Activated naive CD8-positive, alpha-beta T cell treated with anti-CD3 and anti-CD28 coated beads for 36 hours (primary cell): ENCODE results near the gene ATP2B1. TPM values are rescaled to one million over a fixed set of nuclear protein-coding genes. Genes with fewer than 3 reads are reported as not detected.
A peak's percentile ranks its signal among the peaks of the same experiment; 100 is the strongest.

Experiments
- DNase-seq: peaks from one replicate; pipeline ENCODE4 v3.0.0; 2021
- H3K27ac Mint-ChIP-seq: one replicate; pipeline ENCODE4 v1.8.0; 2022; ENCODE audit warnings: mild to moderate bottlenecking, moderate library complexity, mixed read lengths
- H3K27me3 Mint-ChIP-seq: one replicate; pipeline ENCODE4 v1.8.0; 2022; ENCODE audit warnings: mild to moderate bottlenecking, mixed read lengths
- H3K36me3 Mint-ChIP-seq: one replicate; pipeline ENCODE4 v1.8.0; 2021; ENCODE audit warnings: mild to moderate bottlenecking, mixed read lengths
- H3K4me1 Mint-ChIP-seq: one replicate; pipeline ENCODE4 v1.8.0; 2021; ENCODE audit warnings: mixed read lengths
- H3K4me3 Mint-ChIP-seq: one replicate; pipeline ENCODE4 v1.8.0; 2022; ENCODE audit warnings: mild to moderate bottlenecking, moderate library complexity, mixed read lengths
- H3K9me3 Mint-ChIP-seq: one replicate; pipeline ENCODE4 v1.8.0; 2022; ENCODE audit warnings: mixed read lengths
- total RNA-seq, 2 experiments: library from RNA; stranded (reverse); gene quantifications; one replicate each; pipeline ENCODE4 v1.2.3, GENCODE V29; 2021

Gene ATP2B1
- total RNA-seq, 2 experiments from 2014 or later = 25.7 to 27.7 TPM

DNA sequence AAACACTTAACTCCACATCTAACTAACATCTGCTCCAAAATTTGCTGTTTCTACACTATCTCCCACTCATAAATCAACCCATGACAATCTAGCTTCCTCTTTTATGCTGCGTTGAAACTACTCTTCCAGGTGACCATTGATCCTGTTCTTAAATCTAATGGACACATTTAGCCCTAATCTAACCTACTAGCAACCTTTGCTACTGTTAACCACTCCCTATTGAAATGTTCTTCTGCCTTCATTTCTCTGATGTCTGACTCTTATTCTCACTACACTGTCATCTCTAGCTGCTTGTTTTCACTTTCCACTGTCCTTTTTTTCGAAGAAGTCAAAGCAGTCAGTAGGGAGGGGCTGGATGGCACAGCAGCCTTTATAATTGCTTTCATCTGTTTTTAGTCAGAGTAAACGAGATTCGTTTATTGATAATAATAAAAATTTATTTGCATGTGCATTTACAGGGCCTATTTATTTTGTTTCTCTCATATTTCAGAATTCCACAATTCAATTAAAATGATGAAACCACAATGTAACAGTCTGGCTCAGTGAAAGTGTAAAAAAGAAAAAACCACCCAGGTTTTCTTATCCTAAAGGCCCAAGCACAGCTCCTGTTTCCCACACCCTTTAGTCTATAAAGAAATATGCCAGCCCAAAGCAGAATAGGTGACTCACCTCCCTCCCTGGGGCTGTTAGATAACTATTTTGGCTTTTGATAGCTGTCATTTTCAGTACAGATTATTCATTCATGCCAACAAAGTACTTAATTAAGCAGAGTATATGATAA lies 44.9 kb downstream of the ATP2B1 start:
- Mint-ChIP-seq H3K4me1 (peaks cover 66% of the 10 kb centered on the region), H3K27me3 (no peaks in the 10 kb centered on the region), H3K27ac (peak overlapping the region; percentile 22), H3K4me3 (peak overlapping the region; percentile 7), H3K9me3 (no peaks in the 10 kb centered on the region), H3K36me3 (peaks cover 29% of the 10 kb centered on the region)
- no peak for DNase-seq

DNA sequence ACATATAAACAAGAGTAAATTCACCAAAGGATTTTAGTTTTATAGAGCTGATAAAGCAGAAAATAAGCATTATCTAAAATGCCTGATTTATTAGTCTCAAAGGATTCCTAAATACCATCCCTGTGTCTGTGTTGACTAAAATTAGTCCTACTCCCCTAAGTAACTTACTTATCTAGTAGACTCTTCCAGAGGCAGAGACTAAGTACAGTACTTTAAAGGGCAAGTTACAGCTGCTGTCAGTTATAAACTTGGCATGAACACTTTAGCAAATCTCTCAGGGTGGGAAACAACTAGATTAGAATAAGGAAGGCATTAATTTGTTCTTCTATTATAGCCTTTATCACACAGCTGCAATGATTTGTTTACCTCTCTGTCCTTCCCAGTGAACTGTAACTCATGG lies 46.0 kb downstream of the ATP2B1 start:
- no peak for DNase-seq
- Mint-ChIP-seq H3K4me1 (peaks cover 65% of the 10 kb centered on the region), H3K27me3 (no peaks in the 10 kb centered on the region), H3K9me3 (no peaks in the 10 kb centered on the region), H3K27ac (no peak overlapping the region), H3K4me3 (no peak overlapping the region), H3K36me3 (peaks cover 23% of the 10 kb centered on the region)

DNA sequence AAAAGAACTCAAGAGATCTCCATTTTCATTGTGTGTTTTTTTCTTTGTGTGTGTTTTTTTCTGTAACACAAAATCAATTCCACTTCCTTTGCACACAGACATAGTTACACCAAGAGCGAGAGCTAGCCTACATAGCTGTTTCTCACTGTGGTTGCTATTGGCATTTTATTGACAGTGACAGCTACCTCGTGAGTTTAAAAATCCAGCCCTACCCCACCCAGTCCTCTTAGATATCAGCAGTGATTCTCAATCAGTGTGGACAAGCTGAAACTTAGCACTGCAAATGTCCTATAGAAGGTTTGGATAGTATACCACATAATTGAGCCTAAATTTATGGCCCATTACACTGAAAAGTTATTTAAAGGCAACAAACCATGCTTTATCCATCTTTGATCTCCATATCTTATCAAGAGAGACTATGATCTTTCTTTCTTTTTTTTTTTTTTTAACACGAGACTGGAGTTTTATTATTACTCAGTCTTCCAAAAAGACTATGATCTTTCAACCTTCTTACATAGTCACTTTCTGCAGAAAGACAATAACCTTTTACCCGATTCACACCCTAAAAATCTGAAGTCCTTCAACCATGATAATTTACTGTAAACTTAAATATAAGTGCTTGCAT lies 46.8 kb downstream of the ATP2B1 start:
- DNase-seq = no peak
- Mint-ChIP-seq H3K36me3 (peaks cover 15% of the 10 kb centered on the region), H3K4me3 (peak overlapping the region; percentile 27), H3K9me3 (no peaks in the 10 kb centered on the region), H3K27ac (no peak overlapping the region), H3K4me1 (peaks cover 63% of the 10 kb centered on the region), H3K27me3 (no peaks in the 10 kb centered on the region)

- H3K27me3 Mint-ChIP-seq = no peaks in the 10 kb centered on the region
- peaks cover 44% of the 10 kb centered on the region for H3K4me1 Mint-ChIP-seq
- H3K36me3 Mint-ChIP-seq = peaks cover 30% of the 10 kb centered on the region
- H3K9me3 Mint-ChIP-seq = no peaks in the 10 kb centered on the region
- no peak overlapping the region for H3K4me3 Mint-ChIP-seq
- no peak overlapping the region for H3K27ac Mint-ChIP-seq
- no peak for DNase-seq
These were observed 50.9 kb downstream of the ATP2B1 start for GRCh38 chr12:89657739-89658138.

DNA sequence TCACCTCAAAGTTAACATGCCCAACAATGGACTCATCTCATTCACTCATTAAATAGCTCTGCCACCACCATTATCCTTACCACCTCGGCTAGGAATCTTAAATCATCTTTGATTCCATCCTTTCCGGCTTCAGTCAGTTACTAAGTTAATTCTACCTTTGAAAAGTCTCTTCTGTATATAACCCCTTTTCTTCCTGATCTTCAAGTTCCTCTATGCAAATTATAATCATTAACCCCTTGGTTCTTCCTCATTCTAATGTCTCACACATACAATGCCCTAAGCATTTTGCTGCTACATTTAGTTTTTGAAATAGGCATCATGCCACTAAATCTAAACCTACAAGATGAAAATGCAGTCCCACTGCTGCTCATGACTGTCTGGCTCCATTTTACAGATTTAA lies 51.6 kb downstream of the ATP2B1 start:
- peaks cover 35% of the 10 kb centered on the region for H3K36me3 Mint-ChIP-seq
- no peak for DNase-seq
- no peak overlapping the region for H3K4me3 Mint-ChIP-seq
- no peaks in the 10 kb centered on the region for H3K27me3 Mint-ChIP-seq
- H3K27ac Mint-ChIP-seq = no peak overlapping the region
- H3K9me3 Mint-ChIP-seq = no peaks in the 10 kb centered on the region
- peaks cover 38% of the 10 kb centered on the region for H3K4me1 Mint-ChIP-seq

DNA sequence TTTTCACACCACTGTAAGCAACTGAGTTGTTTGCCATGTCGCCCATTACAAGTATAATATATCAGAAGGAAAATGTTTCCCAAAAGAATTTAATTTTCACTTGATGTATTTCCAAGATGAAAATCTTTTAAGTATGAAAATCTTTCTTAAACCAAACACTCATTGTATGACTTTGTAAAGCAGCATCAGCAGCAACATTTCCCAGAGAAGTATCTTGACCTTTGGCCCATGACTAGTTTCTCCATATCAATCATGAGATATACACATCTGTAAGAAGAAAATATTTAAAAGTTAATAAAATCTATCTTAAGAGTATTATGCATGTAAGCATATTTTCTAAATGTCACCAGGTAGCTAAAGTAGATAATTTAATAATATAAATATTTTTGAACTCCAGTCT lies 52.8 kb downstream of the ATP2B1 start:
- Mint-ChIP-seq H3K9me3 (peaks cover 2% of the 10 kb centered on the region), H3K36me3 (peaks cover 46% of the 10 kb centered on the region), H3K4me3 (no peak overlapping the region), H3K27ac (no peak overlapping the region), H3K4me1 (peaks cover 32% of the 10 kb centered on the region), H3K27me3 (no peaks in the 10 kb centered on the region)
- no peak for DNase-seq

- H3K4me3 Mint-ChIP-seq = no peak overlapping the region
These were observed 57.4 kb downstream of the ATP2B1 start for GRCh38 chr12:89651192-89651591.

DNA sequence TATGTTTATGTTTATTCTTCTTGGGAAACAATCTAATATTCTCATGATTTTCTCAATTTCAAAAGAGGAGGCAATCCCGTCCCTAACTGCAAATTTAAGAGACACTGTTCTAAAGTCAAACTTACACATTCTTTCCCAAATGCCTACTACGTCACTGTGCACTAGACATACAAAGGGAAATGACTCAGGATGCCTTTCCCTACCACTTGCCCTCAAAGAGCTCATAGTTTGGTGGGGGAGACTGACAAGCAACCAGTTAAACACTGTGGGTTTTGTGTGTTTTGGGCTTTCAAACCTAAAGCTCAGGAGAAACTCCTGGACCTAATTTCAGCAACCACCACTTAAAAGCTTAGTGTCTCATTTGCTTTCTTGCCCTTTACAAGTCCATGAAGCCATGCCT lies 58.4 kb downstream of the ATP2B1 start:
- DNase-seq = no peak
- Mint-ChIP-seq H3K4me1 (peaks cover 26% of the 10 kb centered on the region), H3K36me3 (peaks cover 66% of the 10 kb centered on the region), H3K9me3 (peaks cover 12% of the 10 kb centered on the region), H3K27ac (no peak overlapping the region), H3K27me3 (no peaks in the 10 kb centered on the region), H3K4me3 (no peak overlapping the region)

More at GRCh38 chr12:89651192-89651591, 57.4 kb downstream of the ATP2B1 start:
- Mint-ChIP-seq H3K27ac (no peak overlapping the region), H3K4me1 (peaks cover 23% of the 10 kb centered on the region), H3K27me3 (no peaks in the 10 kb centered on the region), H3K36me3 (peaks cover 62% of the 10 kb centered on the region), H3K9me3 (peaks cover 12% of the 10 kb centered on the region)
- no peak for DNase-seq

GRCh38 chr12:89649820-89650219 lies 58.8 kb downstream of the ATP2B1 start:
- no peak for DNase-seq
- no peak overlapping the region for H3K27ac Mint-ChIP-seq
- H3K4me3 Mint-ChIP-seq = no peak overlapping the region
- peaks cover 26% of the 10 kb centered on the region for H3K4me1 Mint-ChIP-seq
- H3K36me3 Mint-ChIP-seq = peaks cover 62% of the 10 kb centered on the region
- H3K9me3 Mint-ChIP-seq = peaks cover 12% of the 10 kb centered on the region
- no peaks in the 10 kb centered on the region for H3K27me3 Mint-ChIP-seq

- peaks cover 61% of the 10 kb centered on the region for H3K36me3 Mint-ChIP-seq
- H3K27me3 Mint-ChIP-seq = no peaks in the 10 kb centered on the region
These were observed 59.5 kb downstream of the ATP2B1 start for GRCh38 chr12:89649139-89649538.

DNA sequence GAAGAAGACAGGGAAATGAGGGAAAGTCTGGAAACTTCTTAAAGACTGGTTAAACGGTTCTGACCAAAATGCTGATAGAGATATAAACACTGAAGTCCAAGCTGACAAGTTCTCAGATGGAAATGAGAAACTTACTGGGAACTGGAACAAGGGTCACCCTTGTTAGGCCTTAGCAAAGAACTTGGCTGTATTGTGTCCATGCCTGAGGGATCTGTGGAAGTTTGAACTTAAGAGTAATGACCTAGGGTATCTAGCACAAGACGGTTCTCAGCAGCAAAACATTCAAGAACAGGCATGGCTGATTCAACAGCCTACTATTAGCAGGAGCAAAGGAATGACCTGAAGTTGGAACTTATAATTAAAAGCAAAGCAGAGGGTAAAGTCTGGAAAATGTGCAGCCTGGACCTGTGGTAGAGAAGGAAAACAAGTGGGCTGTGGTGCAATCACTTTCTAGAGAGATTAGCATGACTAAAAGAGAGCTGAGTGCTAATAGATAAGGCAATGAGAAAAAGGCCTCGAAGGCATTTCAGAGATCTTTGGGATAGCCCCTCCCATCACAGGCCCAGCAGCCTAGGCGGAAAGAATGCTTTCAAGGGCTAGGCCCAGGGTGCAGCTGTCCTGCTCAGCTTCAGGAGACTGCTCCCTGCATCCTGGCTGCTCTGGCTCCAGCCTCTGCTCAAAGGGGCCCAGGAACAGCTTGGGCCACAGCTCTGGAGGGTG lies 60.3 kb downstream of the ATP2B1 start:
- Mint-ChIP-seq H3K4me1 (peaks cover 34% of the 10 kb centered on the region), H3K4me3 (no peak overlapping the region), H3K36me3 (peaks cover 57% of the 10 kb centered on the region), H3K27me3 (no peaks in the 10 kb centered on the region), H3K27ac (no peak overlapping the region), H3K9me3 (peaks cover 12% of the 10 kb centered on the region)
- no peak for DNase-seq

More at GRCh38 chr12:89649139-89649538, 59.5 kb downstream of the ATP2B1 start:
- Mint-ChIP-seq H3K9me3 (peaks cover 12% of the 10 kb centered on the region), H3K4me1 (peaks cover 31% of the 10 kb centered on the region), H3K27ac (no peak overlapping the region), H3K4me3 (no peak overlapping the region)
- DNase-seq = no peak

DNA sequence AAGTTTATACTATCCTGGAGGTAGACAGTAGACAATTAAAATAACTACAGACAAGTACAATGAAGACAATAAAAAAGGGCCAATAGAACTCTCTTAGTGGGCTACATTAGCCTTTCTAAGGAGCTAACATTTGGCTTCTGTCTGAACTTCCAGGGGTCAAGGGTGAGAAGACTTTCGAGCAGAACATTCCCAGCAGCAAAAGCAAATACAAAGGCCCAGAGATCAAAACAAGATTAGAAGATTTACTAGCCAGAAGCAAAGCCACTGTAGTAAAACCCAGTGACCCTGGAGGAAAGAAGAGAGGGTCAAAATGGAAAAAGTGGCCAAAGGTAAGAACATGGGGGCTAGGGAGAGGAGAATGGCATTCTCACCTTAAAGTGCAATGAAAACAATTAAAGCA lies 63.2 kb downstream of the ATP2B1 start:
- peaks cover 50% of the 10 kb centered on the region for H3K36me3 Mint-ChIP-seq
- H3K4me1 Mint-ChIP-seq = peaks cover 35% of the 10 kb centered on the region
- no peak for DNase-seq
- peaks cover 6% of the 10 kb centered on the region for H3K9me3 Mint-ChIP-seq
- no peak overlapping the region for H3K27ac Mint-ChIP-seq
- no peaks in the 10 kb centered on the region for H3K27me3 Mint-ChIP-seq
- no peak overlapping the region for H3K4me3 Mint-ChIP-seq

DNA sequence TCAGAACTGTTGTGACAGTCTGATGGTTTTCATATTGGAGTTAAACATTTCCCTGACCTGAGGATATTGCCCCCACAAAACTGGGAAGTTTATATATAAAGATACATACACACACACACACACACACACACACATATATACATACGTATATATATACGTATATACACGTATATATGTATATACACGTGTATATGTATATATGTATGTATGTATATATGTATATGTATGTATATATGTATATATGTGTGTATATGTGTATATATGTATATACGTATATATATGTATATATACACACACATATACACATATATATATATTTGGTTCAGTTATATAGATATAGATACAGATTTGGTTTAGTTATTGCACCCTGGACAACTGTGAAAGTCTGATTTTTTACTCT lies 65.7 kb downstream of the ATP2B1 start:
- H3K9me3 Mint-ChIP-seq = no peaks in the 10 kb centered on the region
- no peak for DNase-seq
- peaks cover 32% of the 10 kb centered on the region for H3K4me1 Mint-ChIP-seq
- H3K27ac Mint-ChIP-seq = no peak overlapping the region
- H3K27me3 Mint-ChIP-seq = no peaks in the 10 kb centered on the region
- H3K36me3 Mint-ChIP-seq = peaks cover 34% of the 10 kb centered on the region
- no peak overlapping the region for H3K4me3 Mint-ChIP-seq

DNA sequence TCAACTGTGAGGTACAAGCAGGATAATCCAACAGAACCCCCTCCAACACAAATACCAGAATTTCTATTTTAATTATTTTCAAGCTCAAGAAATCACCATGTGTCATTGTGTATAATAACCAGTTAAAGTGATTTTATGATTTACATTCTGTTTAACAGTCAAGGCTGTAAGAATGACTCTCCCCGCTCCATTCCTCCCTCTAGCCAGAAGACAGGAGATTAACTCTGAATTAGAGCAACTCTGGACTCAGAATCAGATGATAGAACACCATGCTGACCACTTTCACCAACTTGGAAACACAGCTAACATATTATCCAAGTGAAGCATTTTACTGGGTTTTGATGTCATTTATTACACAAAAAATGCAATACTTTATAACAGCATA lies 71.9 kb downstream of the ATP2B1 start:
- no peak for DNase-seq
- peaks cover 25% of the 10 kb centered on the region for H3K36me3 Mint-ChIP-seq
- no peaks in the 10 kb centered on the region for H3K9me3 Mint-ChIP-seq
- no peak overlapping the region for H3K27ac Mint-ChIP-seq
- no peak overlapping the region for H3K4me3 Mint-ChIP-seq
- H3K4me1 Mint-ChIP-seq = peaks cover 5% of the 10 kb centered on the region
- no peaks in the 10 kb centered on the region for H3K27me3 Mint-ChIP-seq

DNA sequence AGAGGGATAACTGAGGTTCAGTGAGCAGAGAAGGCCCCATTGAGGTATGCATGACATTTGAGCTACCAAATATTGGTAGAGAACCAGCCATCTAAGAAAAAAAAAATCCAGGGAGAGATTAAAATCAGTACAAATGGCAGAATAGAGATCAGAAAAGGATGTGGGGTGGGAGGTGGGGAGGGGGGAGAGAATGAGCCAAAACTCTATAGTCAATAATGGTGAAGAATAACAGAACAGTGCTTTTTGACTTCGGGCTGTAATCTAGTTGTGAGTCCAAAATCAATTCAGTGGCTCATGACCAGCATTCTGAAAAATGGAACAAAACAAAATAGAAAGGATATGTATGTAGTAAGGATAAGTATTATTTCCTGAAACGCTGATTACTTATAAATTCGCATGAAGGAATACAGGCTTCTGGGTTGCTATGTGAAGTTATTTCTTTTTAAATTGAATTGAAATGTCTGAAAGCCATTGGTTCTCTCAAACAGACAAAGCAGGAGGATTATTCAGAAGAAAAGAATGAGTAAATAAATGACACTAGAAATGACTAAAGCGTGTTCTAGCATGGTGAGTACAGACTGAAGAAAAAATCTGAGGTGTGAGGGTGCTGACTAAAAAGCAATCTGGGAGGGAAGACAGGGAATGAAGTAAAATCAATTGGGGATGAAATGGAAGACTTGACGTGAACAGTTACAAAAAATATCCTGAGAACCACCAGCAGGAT lies 72.4 kb downstream of the ATP2B1 start:
- no peak overlapping the region for H3K27ac Mint-ChIP-seq
- H3K4me3 Mint-ChIP-seq = no peak overlapping the region

More for the DNA sequence above, 72.4 kb downstream of the ATP2B1 start:
- DNase-seq = no peak
- peaks cover 28% of the 10 kb centered on the region for H3K36me3 Mint-ChIP-seq
- H3K27me3 Mint-ChIP-seq = no peaks in the 10 kb centered on the region
- H3K4me1 Mint-ChIP-seq = peaks cover 5% of the 10 kb centered on the region
- H3K9me3 Mint-ChIP-seq = no peaks in the 10 kb centered on the region
